ACHN (cell line): Measurements from ENCODE around the gene TRMT1.
"Not testable (repeated sequence)": the region's sequence is repeated elsewhere in the genome, so short reads cannot be mapped to it uniquely, and the experiment has no call there.

Source experiments
- DNase-seq: peaks from one replicate; pipeline ENCODE4 v3.0.0-alpha.2; 2015
- in situ Hi-C: cut with HindIII; loops from 2 replicates; pipeline ENCODE4 v1.10.0; 2017; ENCODE audit warnings: low sequenced_read_pairs, low pct_ligation_motif_present, low pct_unique_long_range_greater_than_20kb

The TRMT1 gene

GRCh38 chr19:13151605-13152355, 35.2 kb upstream of the TRMT1 start:
- peak; percentile 94 for DNase-seq
- in situ Hi-C loops, result no loop called here

- in situ Hi-C loops, result no loop called here
- no peak for DNase-seq
These were observed 34.5 kb upstream of the TRMT1 start for GRCh38 chr19:13150931-13151604.

GRCh38 chr19:13150187-13150930, 33.8 kb upstream of the TRMT1 start, which contains the start of the genes IER2 and STX10:
Gene IER2, plus strand, starts transcription at chr19:13150411. Its CDS starts 2,776 bp downstream, at chr19:13153187.
Gene STX10, minus strand, starts transcription at chr19:13150375. Its CDS starts 202 bp downstream, at chr19:13150173.
- DNase-seq, result peak; percentile 93
- in situ Hi-C loops, result no loop called here

- in situ Hi-C loops, result no loop called here
These were observed 33.2 kb upstream of the TRMT1 start for GRCh38 chr19:13149628-13150186.

GRCh38 chr19:13149173-13149627, 32.7 kb upstream of the TRMT1 start:
- DNase-seq, in situ Hi-C loops: not testable (repeated sequence)

More at GRCh38 chr19:13149628-13150186, 33.2 kb upstream of the TRMT1 start:
- peak; percentile 38 for DNase-seq

- DNase-seq, result no peak
- in situ Hi-C loops, result no loop called here
These were observed 30.4 kb upstream of the TRMT1 start for GRCh38 chr19:13146763-13147563.

- in situ Hi-C loops, result no loop called here
- DNase-seq, result no peak
These were observed 23.2 kb upstream of the TRMT1 start for GRCh38 chr19:13139633-13140311.

- in situ Hi-C loops, result no loop called here
- DNase-seq, result no peak
These were observed 22.3 kb upstream of the TRMT1 start for GRCh38 chr19:13138916-13139198.

GRCh38 chr19:13138171-13138915, 21.8 kb upstream of the TRMT1 start:
- in situ Hi-C loops, result no loop called here
- DNase-seq, result no peak

GRCh38 chr19:13137290-13137794, 20.8 kb upstream of the TRMT1 start:
- no peak for DNase-seq
- in situ Hi-C loops, result no loop called here

GRCh38 chr19:13135068-13136062, 18.8 kb upstream of the TRMT1 start:
- in situ Hi-C loops, result no loop called here
- DNase-seq, result no peak

GRCh38 chr19:13134626-13135025, 18.1 kb upstream of the TRMT1 start:
- in situ Hi-C loops, result no loop called here
- no peak for DNase-seq

- in situ Hi-C loops, result no loop called here
- DNase-seq, result no peak
These were observed 16.8 kb upstream of the TRMT1 start for GRCh38 chr19:13133241-13133870.

GRCh38 chr19:13132471-13133180, 16.1 kb upstream of the TRMT1 start:
- in situ Hi-C loops, result no loop called here
- DNase-seq, result no peak
